BLaER1 treated with 17β-estradiol and CSF1 and Interleukin-3, amounts not matched to agents 10 nM and 100 nM (cell line): ENCODE measurements around the gene ZCCHC24.

Source experiments
- H3K27ac ChIP-seq, 11 experiments: shearing (Covaris generic); formaldehyde crosslinking; 2 replicates each; pipeline ENCODE4 v1.8.1; 2022
- H3K27me3 ChIP-seq, 11 experiments: shearing (Covaris generic); formaldehyde crosslinking; 2 replicates each; pipeline ENCODE4 v1.8.1; 2022
- H3K36me3 ChIP-seq, 11 experiments: shearing (Covaris generic); formaldehyde crosslinking; 2 replicates each; pipeline ENCODE4 v1.8.1; 2022
- H3K4me1 ChIP-seq, 10 experiments: shearing (Covaris generic); formaldehyde crosslinking; 2 replicates each; pipeline ENCODE4 v1.8.1; 2022
- H3K4me2 ChIP-seq, 11 experiments: shearing (Covaris generic); formaldehyde crosslinking; 2 replicates each; pipeline ENCODE4 v1.8.1; 2022
- H3K4me3 ChIP-seq, 10 experiments: shearing (Covaris generic); formaldehyde crosslinking; 2 replicates each; pipeline ENCODE4 v1.8.1; 2022
- H3K9ac ChIP-seq, 11 experiments: shearing (Covaris generic); formaldehyde crosslinking; 2 replicates each; pipeline ENCODE4 v1.8.1; 2022
- H3K9me3 ChIP-seq, 11 experiments: shearing (Covaris generic); formaldehyde crosslinking; replicated peaks in 1 of 11; 2 replicates each; pipeline ENCODE4 v1.8.1; 2022
- H4K20me1 ChIP-seq, 11 experiments: shearing (Covaris generic); formaldehyde crosslinking; 2 replicates each; pipeline ENCODE4 v1.8.1; 2022
- Cebpa-rat ChIP-seq, 11 experiments: shearing (Covaris generic); IDR thresholded peaks; 2 replicates each; pipeline ENCODE4 v1.8.1; 2022

The ZCCHC24 gene

DNA sequence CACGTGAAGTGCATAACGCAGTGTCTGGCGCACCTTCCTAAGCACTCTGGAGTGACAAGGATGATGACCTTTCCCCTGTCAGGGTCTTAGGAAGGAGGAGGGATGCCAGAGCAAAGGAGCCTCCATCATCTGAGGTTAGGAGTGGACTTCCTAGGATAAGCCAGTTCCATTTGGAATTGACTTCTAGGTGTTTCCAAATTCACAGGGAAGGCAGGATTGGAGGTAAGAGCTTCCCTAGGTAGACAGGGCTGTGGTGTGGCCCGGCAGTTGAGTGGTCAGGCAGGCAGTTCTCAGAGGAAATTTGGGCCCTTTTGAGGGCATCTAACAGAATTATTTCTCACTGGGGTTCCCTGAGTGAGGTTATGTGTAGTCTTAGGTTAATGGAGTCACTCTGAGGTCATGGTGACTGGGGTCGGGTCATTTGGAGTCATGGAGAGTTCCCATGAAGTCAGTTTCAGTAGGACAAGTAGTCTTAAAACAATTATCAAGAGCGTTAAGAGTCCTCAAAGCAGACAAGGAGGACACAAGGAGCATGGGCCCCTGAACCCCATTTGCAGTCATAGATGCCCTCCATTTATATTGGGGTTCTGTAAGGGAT, 89.9 kb downstream of the ZCCHC24 start:
- H3K4me1 ChIP-seq: peaks cover 10 to 64% (median 50%) of the 10 kb centered on the region in 10 experiments; a peak in 19 of 20 replicates
- peak overlapping the region in 2 of 11 experiments; percentile 14 to 20; a peak in 5 of 22 replicates for H3K27ac ChIP-seq
- H3K9ac ChIP-seq: no peak overlapping the region
- TF ChIP-seq Cebpa-rat (IDR thresholded peaks at IDR 0.05): no peak
- peak overlapping the region in 1 of 10 experiments; percentile 15; a peak in 1 of 20 replicates for H3K4me3 ChIP-seq
- no peaks in the 10 kb centered on the region for H3K27me3 ChIP-seq
- H4K20me1 ChIP-seq: peaks cover 53 to 74% (median 59%) of the 10 kb centered on the region in 11 experiments
- peaks cover 0 to 12% (median 0%) of the 10 kb centered on the region in 11 experiments; a peak in 7 of 22 replicates for H3K9me3 ChIP-seq
- peaks cover 60 to 83% (median 72%) of the 10 kb centered on the region in 11 experiments for H3K36me3 ChIP-seq
- H3K4me2 ChIP-seq: peak overlapping the region in 10 of 11 experiments; percentile 2 to 99 (median 48); a peak in 14 of 22 replicates

DNA sequence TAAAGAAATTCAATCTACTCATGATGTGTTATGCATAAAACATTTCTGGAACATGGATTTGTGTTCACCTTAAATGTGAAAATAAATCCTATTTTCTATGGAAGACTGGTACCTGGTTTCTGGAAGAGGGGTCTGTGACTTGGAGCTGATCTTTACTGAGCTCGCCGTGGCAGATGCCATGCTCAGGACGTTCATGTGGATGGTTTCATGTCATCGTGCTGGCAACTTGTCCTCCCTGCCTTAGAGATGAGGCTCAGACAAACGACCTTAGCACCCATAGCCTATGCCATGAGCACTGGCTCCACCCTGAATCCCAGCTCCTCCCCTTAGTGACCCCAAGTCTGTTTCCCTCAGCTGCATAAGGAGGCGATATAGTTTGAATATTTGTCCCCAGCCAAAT, 90.8 kb downstream of the ZCCHC24 start:
- H3K9me3 ChIP-seq: peaks cover 0 to 12% (median 0%) of the 10 kb centered on the region in 11 experiments; a peak in 7 of 22 replicates
- peak overlapping the region in 7 of 11 experiments; percentile 4 to 99 (median 70); a peak in 14 of 22 replicates for H3K4me2 ChIP-seq
- H3K9ac ChIP-seq: peak overlapping the region in 2 of 11 experiments; percentile 36 to 52; a peak in 3 of 22 replicates
- H3K27ac ChIP-seq: peak overlapping the region in 4 of 11 experiments; percentile 21 to 65 (median 50); a peak in 7 of 22 replicates
- peaks cover 15 to 73% (median 59%) of the 10 kb centered on the region in 10 experiments; a peak in 19 of 20 replicates for H3K4me1 ChIP-seq
- H4K20me1 ChIP-seq: peaks cover 62 to 83% (median 68%) of the 10 kb centered on the region in 11 experiments
- H3K36me3 ChIP-seq: peaks cover 69 to 92% (median 81%) of the 10 kb centered on the region in 11 experiments
- H3K27me3 ChIP-seq: no peaks in the 10 kb centered on the region
- no peak for TF ChIP-seq Cebpa-rat (IDR thresholded peaks at IDR 0.05)
- no peak overlapping the region for H3K4me3 ChIP-seq

DNA sequence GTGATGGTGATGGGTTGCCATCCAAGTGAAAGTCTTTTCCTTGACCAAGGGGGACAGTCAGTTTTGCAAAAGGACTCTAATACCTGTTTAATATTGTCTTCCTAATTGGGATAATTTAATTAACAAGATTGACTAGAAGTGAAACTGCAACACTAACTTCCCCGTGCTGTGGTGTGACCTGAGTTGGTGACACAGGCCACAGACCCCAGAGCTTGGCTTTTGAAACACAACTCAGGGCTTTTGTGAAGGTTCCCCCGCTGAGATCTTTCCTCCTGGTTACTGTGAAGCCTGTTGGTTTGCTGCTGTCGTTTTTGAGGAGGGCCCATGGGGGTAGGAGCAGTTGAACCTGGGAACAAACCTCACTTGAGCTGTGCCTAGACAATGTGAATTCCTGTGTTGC, 91.3 kb downstream of the ZCCHC24 start:
- H3K4me1 ChIP-seq: peaks cover 20 to 78% (median 64%) of the 10 kb centered on the region in 10 experiments
- H3K27me3 ChIP-seq: no peaks in the 10 kb centered on the region
- peak overlapping the region in 8 of 11 experiments; percentile 12 to 99 (median 69); a peak in 12 of 22 replicates for H3K4me2 ChIP-seq
- peak overlapping the region in 1 of 10 experiments; percentile 39; a peak in 1 of 20 replicates for H3K4me3 ChIP-seq
- peaks cover 66 to 88% (median 73%) of the 10 kb centered on the region in 11 experiments for H4K20me1 ChIP-seq
- H3K27ac ChIP-seq: peak overlapping the region in 4 of 11 experiments; percentile 21 to 65 (median 50); a peak in 8 of 22 replicates
- no peak for TF ChIP-seq Cebpa-rat (IDR thresholded peaks at IDR 0.05)
- H3K9me3 ChIP-seq: peaks cover 0 to 12% (median 0%) of the 10 kb centered on the region in 11 experiments; a peak in 7 of 22 replicates
- peaks cover 73 to 97% (median 86%) of the 10 kb centered on the region in 11 experiments for H3K36me3 ChIP-seq
- peak overlapping the region in 2 of 11 experiments; percentile 36 to 52; a peak in 4 of 22 replicates for H3K9ac ChIP-seq

DNA sequence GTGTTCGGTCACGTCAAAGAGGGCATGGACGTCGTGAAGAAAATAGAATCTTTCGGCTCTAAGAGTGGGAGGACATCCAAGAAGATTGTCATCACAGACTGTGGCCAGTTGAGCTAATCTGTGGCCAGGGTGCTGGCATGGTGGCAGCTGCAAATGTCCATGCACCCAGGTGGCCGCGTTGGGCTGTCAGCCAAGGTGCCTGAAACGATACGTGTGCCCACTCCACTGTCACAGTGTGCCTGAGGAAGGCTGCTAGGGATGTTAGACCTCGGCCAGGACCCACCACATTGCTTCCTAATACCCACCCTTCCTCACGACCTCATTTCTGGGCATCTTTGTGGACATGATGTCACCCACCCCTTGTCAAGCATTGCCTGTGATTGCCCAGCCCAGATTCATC, 91.7 kb downstream of the ZCCHC24 start:
- TF ChIP-seq Cebpa-rat (IDR thresholded peaks at IDR 0.05): no peak
- H3K27me3 ChIP-seq: no peaks in the 10 kb centered on the region
- H3K27ac ChIP-seq: peak overlapping the region in 3 of 11 experiments; percentile 39 to 65 (median 60); a peak in 4 of 22 replicates
- peaks cover 24 to 82% (median 68%) of the 10 kb centered on the region in 10 experiments for H3K4me1 ChIP-seq
- peaks cover 0 to 12% (median 0%) of the 10 kb centered on the region in 11 experiments; a peak in 7 of 22 replicates for H3K9me3 ChIP-seq
- H3K9ac ChIP-seq: 0 out of 22 replicates have a peak overlapping the region, but pooled peaks of 1 of the 11 experiments have one; percentile 52
- H4K20me1 ChIP-seq: peaks cover 70 to 92% (median 77%) of the 10 kb centered on the region in 11 experiments
- peak overlapping the region in 1 of 10 experiments; percentile 39; a peak in 2 of 20 replicates for H3K4me3 ChIP-seq
- peaks cover 78 to 97% (median 90%) of the 10 kb centered on the region in 11 experiments for H3K36me3 ChIP-seq
- H3K4me2 ChIP-seq: peak overlapping the region in 8 of 11 experiments; percentile 12 to 99 (median 69); a peak in 12 of 22 replicates

DNA sequence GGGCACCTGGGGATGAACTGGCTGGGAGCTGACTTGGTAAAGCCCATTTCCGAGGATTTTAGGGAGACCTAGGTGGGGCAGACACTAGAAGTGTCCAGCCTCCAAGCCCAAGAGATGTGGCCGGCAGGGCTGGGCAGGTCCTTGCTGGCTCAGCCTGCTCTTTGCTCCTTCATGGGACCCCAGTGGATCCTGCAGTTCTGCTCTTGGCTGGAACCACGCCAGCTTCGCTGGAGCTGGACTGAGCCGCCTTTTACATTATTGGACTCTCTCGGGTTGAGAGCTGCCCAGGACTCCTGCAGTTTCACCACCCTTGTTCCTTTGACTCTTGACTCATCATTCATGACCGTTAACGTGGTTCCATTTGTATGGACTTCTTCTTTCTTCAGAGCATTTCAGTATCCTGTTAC, 92.4 kb downstream of the ZCCHC24 start:
- Histone ChIP-seq H3K4me3 (no peak overlapping the region; a peak in 1 of 20 replicates), H3K4me2 (peak overlapping the region in 6 of 11 experiments; percentile 25 to 99 (median 76); a peak in 11 of 22 replicates), H3K4me1 (peaks cover 31 to 90% (median 75%) of the 10 kb centered on the region in 10 experiments), H3K27ac (peak overlapping the region in 3 of 11 experiments; percentile 2 to 39 (median 30); a peak in 4 of 22 replicates), H3K9ac (no peak overlapping the region; a peak in 1 of 22 replicates), H3K27me3 (no peaks in the 10 kb centered on the region), H3K36me3 (peaks cover 79 to 97% (median 94%) of the 10 kb centered on the region in 11 experiments), H4K20me1 (peaks cover 76 to 99% (median 84%) of the 10 kb centered on the region in 11 experiments), H3K9me3 (peaks cover 0 to 12% (median 0%) of the 10 kb centered on the region in 11 experiments; a peak in 7 of 22 replicates)
- no peak for TF ChIP-seq Cebpa-rat (IDR thresholded peaks at IDR 0.05)

DNA sequence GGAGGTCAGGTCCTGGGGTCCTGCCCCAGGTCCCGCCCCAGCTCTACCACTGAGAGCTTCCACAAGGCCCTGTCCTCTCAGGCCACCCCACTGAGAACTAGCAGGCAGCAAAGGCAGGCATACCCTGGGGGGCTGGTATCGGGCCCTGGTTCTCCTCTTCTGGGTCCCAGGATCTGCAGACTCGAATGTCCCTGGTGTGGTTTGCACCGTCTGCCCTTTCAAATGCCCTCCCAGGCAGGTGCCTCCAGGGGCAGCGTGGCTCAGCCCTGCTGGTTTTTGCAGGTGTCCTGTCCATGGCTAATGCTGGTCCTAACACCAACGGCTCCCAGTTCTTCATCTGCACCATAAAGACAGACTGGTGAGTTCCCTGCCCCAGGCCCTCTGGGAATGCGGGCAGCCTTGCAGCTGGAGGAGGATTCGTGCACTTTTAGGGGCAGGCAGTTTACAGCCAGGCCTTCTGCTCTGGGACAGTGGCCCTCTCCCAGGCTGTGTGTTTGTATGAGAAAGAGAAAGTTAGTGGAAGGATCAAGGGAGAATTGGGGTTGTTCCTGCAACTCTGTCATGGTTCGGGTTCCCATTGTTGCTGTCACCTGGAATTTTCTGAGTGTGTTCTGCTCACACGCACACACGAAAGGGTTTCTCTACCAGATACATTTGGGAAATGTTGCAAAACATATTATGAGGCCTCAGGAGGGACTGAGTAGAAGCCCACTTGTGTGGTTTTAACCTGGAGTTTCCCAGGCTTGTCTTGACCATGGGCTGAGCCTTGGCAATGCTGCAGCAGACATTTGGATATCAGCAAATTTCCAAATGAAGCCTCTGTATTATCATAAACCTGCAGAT, 93.2 kb downstream of the ZCCHC24 start:
- Histone ChIP-seq H3K36me3 (peaks cover 74 to 90% (median 88%) of the 10 kb centered on the region in 11 experiments), H3K9me3 (peaks cover 0 to 10% (median 0%) of the 10 kb centered on the region in 11 experiments; a peak in 7 of 22 replicates), H3K4me2 (peak overlapping the region in 5 of 11 experiments; percentile 68 to 99 (median 81); a peak in 10 of 22 replicates), H4K20me1 (peaks cover 76 to 98% (median 84%) of the 10 kb centered on the region in 11 experiments), H3K4me3 (no peak overlapping the region; a peak in 1 of 20 replicates), H3K9ac (peak overlapping the region in 1 of 11 experiments; percentile 16; a peak in 1 of 22 replicates), H3K27me3 (no peaks in the 10 kb centered on the region), H3K4me1 (peaks cover 31 to 90% (median 76%) of the 10 kb centered on the region in 10 experiments), H3K27ac (0 out of 22 replicates have a peak overlapping the region, but pooled peaks of 2 of the 11 experiments have one; percentile 2 to 30)
- no peak for TF ChIP-seq Cebpa-rat (IDR thresholded peaks at IDR 0.05)

DNA sequence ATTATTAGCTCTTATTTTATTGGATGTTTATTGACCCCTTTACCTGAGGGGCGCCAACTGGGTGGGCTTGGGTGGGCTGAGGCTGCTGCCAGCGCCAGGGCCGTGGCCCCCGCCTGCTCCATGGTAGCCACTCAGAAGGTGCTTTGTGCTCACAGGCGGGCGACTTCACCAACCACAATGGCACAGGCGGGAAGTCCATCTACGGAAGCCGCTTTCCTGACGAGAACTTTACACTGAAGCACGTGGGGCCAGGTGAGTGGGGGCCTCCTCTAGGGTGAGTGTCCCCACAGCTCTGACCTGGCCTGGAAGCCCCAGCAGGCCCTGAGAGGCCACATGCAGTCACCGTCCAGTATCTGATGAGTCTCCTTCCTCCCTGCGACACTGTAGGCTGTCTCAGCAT, 94.1 kb downstream of the ZCCHC24 start:
- peak overlapping the region in 4 of 11 experiments; percentile 68 to 99 (median 88); a peak in 7 of 22 replicates for H3K4me2 ChIP-seq
- H3K27ac ChIP-seq: no peak overlapping the region
- no peak for TF ChIP-seq Cebpa-rat (IDR thresholded peaks at IDR 0.05)
- H3K9me3 ChIP-seq: peaks cover 0 to 4% (median 0%) of the 10 kb centered on the region in 11 experiments; a peak in 1 of 22 replicates
- H3K4me1 ChIP-seq: peaks cover 38 to 91% (median 82%) of the 10 kb centered on the region in 10 experiments
- peaks cover 69 to 81% (median 80%) of the 10 kb centered on the region in 11 experiments for H3K36me3 ChIP-seq
- no peaks in the 10 kb centered on the region for H3K27me3 ChIP-seq
- H3K9ac ChIP-seq: peak overlapping the region in 2 of 11 experiments; percentile 16 to 39; a peak in 3 of 22 replicates
- H4K20me1 ChIP-seq: peaks cover 76 to 95% (median 83%) of the 10 kb centered on the region in 11 experiments
- no peak overlapping the region for H3K4me3 ChIP-seq
